A549 (cell line): ENCODE measurements around the gene COL5A1.

Experiments
- MYC ChIP-seq: IDR thresholded peaks from 2 replicates; pipeline ENCODE4 v1.6.1; 2012; ENCODE audit warnings: mild to moderate bottlenecking, inconsistent platforms, low read length, improper control_type of control experiment, borderline replicate concordance
- POLR2A ChIP-seq: IDR thresholded peaks from 2 replicates; pipeline ENCODE4 v1.6.1; 2012; ENCODE audit warnings: mild to moderate bottlenecking, low read length
- POLR2AphosphoS2 ChIP-seq: conservative IDR thresholded peaks from 2 replicates; pipeline ENCODE4 v1.6.1; 2012; ENCODE audit warnings: low read length, improper control_type of control experiment, inconsistent platforms
- RFX5 ChIP-seq: fragments of 450-650 bp; IDR thresholded peaks from 2 replicates; pipeline ENCODE4 v1.7.1; 2014; ENCODE audit warnings: antibody characterized with exemption, mild to moderate bottlenecking, moderate library complexity
- TF ChIP-seq, protein P1 (sequence below): fragments of 200-600 bp; sonication (generic); IDR thresholded peaks from 2 replicates; pipeline ENCODE4 v1.6.1; 2016; ENCODE audit warnings: antibody characterized with exemption, mild to moderate bottlenecking, moderate library complexity
- TF ChIP-seq, protein P2 (sequence below): fragments of >200 bp; sonication (Bioruptor Twin); formaldehyde crosslinking; IDR thresholded peaks from 3 replicates; pipeline ENCODE4 v1.5.1; 2016

DNA sequence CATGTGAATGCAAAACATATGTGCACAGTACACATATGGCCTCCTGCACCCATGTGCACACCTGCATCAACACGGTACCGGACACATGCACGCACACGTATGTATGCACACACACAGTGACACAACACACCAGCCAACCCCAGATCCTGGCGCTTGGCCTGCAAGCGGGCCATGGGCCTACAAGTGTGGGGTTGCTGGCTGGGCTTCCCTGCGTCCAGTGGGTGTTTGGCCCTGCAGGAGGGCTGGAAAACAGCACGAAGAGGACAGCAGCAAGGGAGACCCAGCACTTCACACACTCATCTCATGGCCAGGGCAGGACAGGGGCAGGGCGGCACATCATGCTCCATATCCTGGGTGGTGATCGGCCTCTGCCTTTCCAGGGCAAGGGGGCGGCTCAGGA lies 77.7 kb downstream of the COL5A1 start:
- no peak for TF ChIP-seq POLR2A
- TF ChIP-seq, protein P1, sequence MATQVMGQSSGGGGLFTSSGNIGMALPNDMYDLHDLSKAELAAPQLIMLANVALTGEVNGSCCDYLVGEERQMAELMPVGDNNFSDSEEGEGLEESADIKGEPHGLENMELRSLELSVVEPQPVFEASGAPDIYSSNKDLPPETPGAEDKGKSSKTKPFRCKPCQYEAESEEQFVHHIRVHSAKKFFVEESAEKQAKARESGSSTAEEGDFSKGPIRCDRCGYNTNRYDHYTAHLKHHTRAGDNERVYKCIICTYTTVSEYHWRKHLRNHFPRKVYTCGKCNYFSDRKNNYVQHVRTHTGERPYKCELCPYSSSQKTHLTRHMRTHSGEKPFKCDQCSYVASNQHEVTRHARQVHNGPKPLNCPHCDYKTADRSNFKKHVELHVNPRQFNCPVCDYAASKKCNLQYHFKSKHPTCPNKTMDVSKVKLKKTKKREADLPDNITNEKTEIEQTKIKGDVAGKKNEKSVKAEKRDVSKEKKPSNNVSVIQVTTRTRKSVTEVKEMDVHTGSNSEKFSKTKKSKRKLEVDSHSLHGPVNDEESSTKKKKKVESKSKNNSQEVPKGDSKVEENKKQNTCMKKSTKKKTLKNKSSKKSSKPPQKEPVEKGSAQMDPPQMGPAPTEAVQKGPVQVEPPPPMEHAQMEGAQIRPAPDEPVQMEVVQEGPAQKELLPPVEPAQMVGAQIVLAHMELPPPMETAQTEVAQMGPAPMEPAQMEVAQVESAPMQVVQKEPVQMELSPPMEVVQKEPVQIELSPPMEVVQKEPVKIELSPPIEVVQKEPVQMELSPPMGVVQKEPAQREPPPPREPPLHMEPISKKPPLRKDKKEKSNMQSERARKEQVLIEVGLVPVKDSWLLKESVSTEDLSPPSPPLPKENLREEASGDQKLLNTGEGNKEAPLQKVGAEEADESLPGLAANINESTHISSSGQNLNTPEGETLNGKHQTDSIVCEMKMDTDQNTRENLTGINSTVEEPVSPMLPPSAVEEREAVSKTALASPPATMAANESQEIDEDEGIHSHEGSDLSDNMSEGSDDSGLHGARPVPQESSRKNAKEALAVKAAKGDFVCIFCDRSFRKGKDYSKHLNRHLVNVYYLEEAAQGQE, result no peak
- TF ChIP-seq, protein P2, sequence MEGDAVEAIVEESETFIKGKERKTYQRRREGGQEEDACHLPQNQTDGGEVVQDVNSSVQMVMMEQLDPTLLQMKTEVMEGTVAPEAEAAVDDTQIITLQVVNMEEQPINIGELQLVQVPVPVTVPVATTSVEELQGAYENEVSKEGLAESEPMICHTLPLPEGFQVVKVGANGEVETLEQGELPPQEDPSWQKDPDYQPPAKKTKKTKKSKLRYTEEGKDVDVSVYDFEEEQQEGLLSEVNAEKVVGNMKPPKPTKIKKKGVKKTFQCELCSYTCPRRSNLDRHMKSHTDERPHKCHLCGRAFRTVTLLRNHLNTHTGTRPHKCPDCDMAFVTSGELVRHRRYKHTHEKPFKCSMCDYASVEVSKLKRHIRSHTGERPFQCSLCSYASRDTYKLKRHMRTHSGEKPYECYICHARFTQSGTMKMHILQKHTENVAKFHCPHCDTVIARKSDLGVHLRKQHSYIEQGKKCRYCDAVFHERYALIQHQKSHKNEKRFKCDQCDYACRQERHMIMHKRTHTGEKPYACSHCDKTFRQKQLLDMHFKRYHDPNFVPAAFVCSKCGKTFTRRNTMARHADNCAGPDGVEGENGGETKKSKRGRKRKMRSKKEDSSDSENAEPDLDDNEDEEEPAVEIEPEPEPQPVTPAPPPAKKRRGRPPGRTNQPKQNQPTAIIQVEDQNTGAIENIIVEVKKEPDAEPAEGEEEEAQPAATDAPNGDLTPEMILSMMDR, result no peak
- TF ChIP-seq RFX5, result no peak
- TF ChIP-seq POLR2AphosphoS2, result no peak
- no peak for TF ChIP-seq MYC
